Stimulated activated CD8-positive, alpha-beta memory T cell treated with anti-CD3 and anti-CD28 coated beads, Interleukin-15, amount 100 ng/mL, for 4 hours (primary cell): ENCODE measurements around the gene MS4A13.
"Not testable (repeated sequence)": the region's sequence is repeated elsewhere in the genome, so short reads cannot be mapped to it uniquely, and the experiment has no call there.

Source experiments
- DNase-seq, 2 donors: peaks; one replicate each; pipeline ENCODE4 v3.0.0-alpha.2; 2020; ENCODE audit warnings: low read depth in 2 of 2

Gene MS4A13

GRCh38 chr11:60530454-60531100 is 15.4 kb downstream of the MS4A13 start:
- DNase-seq = no peak

DNA sequence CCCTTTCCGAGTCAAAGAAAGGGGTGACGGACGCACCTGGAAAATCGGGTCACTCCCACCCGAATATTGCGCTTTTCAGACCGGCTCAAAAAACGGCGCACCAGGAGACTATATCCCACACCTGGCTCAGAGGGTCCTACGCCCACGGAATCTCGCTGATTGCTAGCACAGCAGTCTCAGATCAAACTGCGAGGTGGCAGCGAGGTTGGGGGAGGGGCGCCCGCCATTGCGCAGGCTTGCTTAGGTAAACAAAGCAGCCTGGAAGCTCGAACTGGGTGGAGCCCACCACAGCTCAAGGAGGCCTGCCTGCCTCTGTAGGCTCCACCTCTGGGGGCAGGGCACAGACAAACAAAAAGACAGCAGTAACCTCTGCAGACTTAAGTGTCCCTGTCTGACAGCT is 17.2 kb downstream of the MS4A13 start:
- not testable (repeated sequence) for DNase-seq

- DNase-seq = not testable (repeated sequence)
Observed at GRCh38 chr11:60538627-60539026, 23.4 kb downstream of the MS4A13 start.

- no peak for DNase-seq
Observed at GRCh38 chr11:60544077-60544476, 28.9 kb downstream of the MS4A13 start.

GRCh38 chr11:60561254-60561653 is 46.1 kb downstream of the MS4A13 start:
- no peak for DNase-seq

- no peak for DNase-seq
Observed at GRCh38 chr11:60563553-60564235, 48.5 kb downstream of the MS4A13 start.

DNA sequence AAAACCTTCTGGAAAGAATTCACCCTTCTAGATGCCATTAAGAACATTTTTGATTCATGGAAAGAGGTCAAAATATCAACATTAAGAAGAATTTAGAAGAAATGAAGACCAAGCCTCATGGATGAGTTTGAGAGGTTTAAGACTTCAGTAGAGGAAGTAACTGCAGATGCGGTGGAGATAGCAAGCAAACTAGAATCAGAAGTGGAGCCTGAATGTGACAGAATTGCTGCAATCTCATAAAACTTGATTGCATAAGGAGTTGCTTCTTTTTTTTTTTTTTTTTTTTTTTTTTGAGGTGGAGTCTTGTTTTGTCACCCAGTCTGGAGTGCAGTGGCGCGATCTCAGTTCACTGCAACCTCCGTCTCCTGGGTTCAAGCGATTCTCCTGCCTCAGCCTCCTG is 51.6 kb downstream of the MS4A13 start:
- DNase-seq = no peak

DNA sequence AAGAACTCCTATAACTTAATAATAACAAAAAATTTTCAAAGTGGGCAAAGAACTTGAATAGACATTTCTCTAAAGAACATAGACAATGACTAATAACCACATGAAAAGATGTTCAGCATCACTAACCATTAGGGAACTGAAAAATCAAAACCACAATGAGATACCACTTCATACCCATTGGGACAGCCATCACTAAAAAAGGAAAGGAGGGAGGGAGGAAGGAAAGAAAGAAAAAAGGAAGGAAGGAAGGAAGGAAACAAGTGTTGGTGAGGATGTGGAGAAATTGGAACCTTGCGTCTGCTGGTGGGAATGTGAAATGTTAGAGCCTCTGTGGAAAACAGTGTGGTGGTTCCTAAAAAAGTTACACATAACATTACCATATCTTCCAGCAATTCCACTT is 55.8 kb downstream of the MS4A13 start:
- no peak for DNase-seq

DNA sequence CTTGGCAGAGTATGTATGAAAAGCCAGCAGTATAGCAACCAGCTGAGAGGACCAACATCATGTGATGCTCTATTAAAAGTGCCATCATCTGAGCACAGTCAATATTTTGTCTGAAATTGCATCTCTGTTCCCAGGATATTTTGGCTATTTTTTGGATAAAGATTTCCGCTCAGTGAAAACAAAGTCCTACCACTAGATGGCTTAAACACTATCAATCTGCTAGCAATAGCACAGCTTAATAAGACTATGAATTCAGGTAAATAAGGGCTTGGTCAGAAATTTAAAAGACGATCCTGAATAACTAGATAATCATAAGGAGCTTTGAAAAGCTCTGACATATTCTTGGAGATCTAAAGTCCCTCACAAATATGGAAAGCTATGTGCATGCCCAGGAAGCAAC is 74.4 kb downstream of the MS4A13 start:
- no peak for DNase-seq
